Measurements from ENCODE around the gene SMIM32. TPM values are rescaled to one million over a fixed set of nuclear protein-coding genes. Genes with fewer than 3 reads are reported as not detected.

Gene SMIM32
- total RNA-seq, 2 experiments from 2014 or later = not detected

DNA sequence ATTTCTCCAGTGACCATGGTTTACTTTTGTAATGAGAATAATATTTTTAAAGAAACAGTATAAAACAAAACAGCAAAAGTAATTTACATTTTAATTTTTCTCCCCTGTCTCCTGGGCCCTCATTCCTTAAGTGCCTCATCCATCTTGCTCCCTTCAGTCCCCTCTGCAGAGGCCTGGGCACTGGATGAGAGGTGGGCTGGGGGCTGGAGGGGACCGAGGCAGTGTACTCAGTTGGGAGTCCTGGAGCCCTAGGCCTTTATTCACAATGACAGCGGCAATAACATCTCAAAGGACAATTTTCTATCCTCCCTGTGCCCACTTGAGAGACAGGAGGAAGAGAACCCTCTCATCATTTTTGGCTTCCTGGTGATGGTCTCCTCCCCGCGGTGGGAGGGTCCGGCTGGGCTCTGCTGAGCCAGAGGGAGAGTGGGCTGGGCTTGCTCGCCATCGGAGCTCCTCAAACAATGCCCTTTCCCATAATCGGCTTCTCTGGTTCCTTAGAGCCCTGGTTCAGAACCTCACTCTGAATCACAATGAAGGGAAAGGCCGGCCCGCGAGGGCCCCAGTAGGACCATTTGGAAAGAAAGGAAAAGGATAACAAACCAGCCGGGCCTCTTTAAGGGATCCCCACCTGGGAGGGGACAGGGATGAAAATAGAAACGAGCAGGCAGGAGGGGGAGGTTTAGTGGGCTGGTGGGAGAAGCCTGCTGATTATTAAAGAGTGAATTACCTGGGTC, 9.7 kb upstream of the SMIM32 start:
- DNase-seq = peak; percentile 6
- POLR2A ChIA-PET = no interaction called here
- CTCF ChIA-PET = no interaction called here
- Mint-ChIP-seq H3K4me1 (no peaks in the 10 kb centered on the region), H3K27me3 (peaks cover 11% of the 10 kb centered on the region), H3K9me3 (no peaks in the 10 kb centered on the region), H3K36me3 (ENCODE audit: low read depth) (no peaks in the 10 kb centered on the region), H3K27ac (no peak overlapping the region), H3K4me3 (no peak overlapping the region)

GRCh38 chr5:136201870-136202269, 8.9 kb upstream of the SMIM32 start:
- H3K9me3 Mint-ChIP-seq = no peaks in the 10 kb centered on the region
- H3K27me3 Mint-ChIP-seq = peaks cover 11% of the 10 kb centered on the region
- no peak for DNase-seq
- H3K27ac Mint-ChIP-seq = no peak overlapping the region
- no peaks in the 10 kb centered on the region for H3K36me3 Mint-ChIP-seq (ENCODE audit: low read depth)
- H3K4me3 Mint-ChIP-seq = no peak overlapping the region
- no peaks in the 10 kb centered on the region for H3K4me1 Mint-ChIP-seq
- POLR2A ChIA-PET = no interaction called here
- CTCF ChIA-PET = no interaction called here

DNA sequence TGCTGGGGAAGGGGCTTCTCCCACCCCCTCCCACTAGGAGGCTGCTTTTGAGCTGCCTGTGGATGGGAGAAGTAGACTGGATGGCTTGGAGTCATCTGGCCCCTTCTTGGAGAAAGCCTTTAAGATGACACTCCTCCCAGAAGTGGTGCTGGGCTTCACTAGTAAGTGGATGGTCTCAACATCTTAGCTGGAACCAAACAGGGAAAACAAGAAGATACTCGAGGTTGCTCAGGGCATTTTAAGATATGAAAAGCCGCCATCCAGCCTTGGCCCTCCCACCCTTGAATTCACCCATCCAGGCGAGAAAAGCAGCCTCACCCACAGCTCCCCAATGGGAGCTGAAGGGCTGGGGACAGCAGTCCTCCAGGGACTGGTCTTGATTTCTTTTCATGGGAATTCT, 7.8 kb upstream of the SMIM32 start:
- no peaks in the 10 kb centered on the region for H3K4me1 Mint-ChIP-seq
- H3K36me3 Mint-ChIP-seq (ENCODE audit: low read depth) = no peaks in the 10 kb centered on the region
- CTCF ChIA-PET = no interaction called here
- no peak for DNase-seq
- H3K4me3 Mint-ChIP-seq = no peak overlapping the region
- H3K27ac Mint-ChIP-seq = no peak overlapping the region
- H3K9me3 Mint-ChIP-seq = no peaks in the 10 kb centered on the region
- POLR2A ChIA-PET = no interaction called here
- peaks cover 14% of the 10 kb centered on the region for H3K27me3 Mint-ChIP-seq

GRCh38 chr5:136200130-136200529, 7.2 kb upstream of the SMIM32 start:
- no peaks in the 10 kb centered on the region for H3K9me3 Mint-ChIP-seq
- no peaks in the 10 kb centered on the region for H3K4me1 Mint-ChIP-seq
- H3K36me3 Mint-ChIP-seq (ENCODE audit: low read depth) = no peaks in the 10 kb centered on the region
- peaks cover 19% of the 10 kb centered on the region for H3K27me3 Mint-ChIP-seq
- ChIA-PET POLR2A (no interaction called here), CTCF (no interaction called here)
- no peak for DNase-seq
- H3K27ac Mint-ChIP-seq = no peak overlapping the region
- no peak overlapping the region for H3K4me3 Mint-ChIP-seq

DNA sequence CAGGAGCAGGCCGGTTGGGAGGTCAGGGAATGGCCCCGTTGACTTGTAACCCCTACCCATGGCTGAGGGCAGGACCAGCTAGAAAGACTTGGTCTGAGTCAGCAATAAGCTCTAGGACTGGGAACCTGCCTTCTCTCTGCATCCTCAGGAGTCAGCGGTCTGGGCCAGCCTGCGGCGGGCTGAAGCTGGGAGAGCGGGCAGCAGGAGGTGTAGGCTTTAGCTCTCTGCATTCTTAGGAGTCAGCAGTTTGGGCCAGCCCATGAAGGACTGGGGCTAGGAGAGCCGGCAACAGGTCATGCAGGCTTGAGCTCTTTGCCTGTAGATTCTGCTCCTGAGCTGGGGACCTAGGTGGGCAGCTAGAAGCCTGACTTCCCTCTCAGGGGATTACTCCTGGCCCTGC, 6.4 kb upstream of the SMIM32 start:
- CTCF ChIA-PET = no interaction called here
- POLR2A ChIA-PET = no interaction called here
- no peak for DNase-seq
- H3K4me1 Mint-ChIP-seq = no peaks in the 10 kb centered on the region
- H3K4me3 Mint-ChIP-seq = no peak overlapping the region
- H3K36me3 Mint-ChIP-seq (ENCODE audit: low read depth) = no peaks in the 10 kb centered on the region
- no peak overlapping the region for H3K27ac Mint-ChIP-seq
- peaks cover 26% of the 10 kb centered on the region for H3K27me3 Mint-ChIP-seq
- no peaks in the 10 kb centered on the region for H3K9me3 Mint-ChIP-seq

GRCh38 chr5:136198453-136198852, 5.5 kb upstream of the SMIM32 start:
- no peak overlapping the region for H3K4me3 Mint-ChIP-seq
- ChIA-PET CTCF (interaction anchor here (0.9 kb wide), 1 partner anchor 13 kb away, joined by 3 read pairs; no protein-coding TSS in a partner anchor), POLR2A (no interaction called here)
- no peak for DNase-seq
- H3K36me3 Mint-ChIP-seq (ENCODE audit: low read depth) = no peaks in the 10 kb centered on the region
- H3K27me3 Mint-ChIP-seq = peaks cover 34% of the 10 kb centered on the region
- H3K27ac Mint-ChIP-seq = no peak overlapping the region
- H3K9me3 Mint-ChIP-seq = no peaks in the 10 kb centered on the region
- no peaks in the 10 kb centered on the region for H3K4me1 Mint-ChIP-seq

DNA sequence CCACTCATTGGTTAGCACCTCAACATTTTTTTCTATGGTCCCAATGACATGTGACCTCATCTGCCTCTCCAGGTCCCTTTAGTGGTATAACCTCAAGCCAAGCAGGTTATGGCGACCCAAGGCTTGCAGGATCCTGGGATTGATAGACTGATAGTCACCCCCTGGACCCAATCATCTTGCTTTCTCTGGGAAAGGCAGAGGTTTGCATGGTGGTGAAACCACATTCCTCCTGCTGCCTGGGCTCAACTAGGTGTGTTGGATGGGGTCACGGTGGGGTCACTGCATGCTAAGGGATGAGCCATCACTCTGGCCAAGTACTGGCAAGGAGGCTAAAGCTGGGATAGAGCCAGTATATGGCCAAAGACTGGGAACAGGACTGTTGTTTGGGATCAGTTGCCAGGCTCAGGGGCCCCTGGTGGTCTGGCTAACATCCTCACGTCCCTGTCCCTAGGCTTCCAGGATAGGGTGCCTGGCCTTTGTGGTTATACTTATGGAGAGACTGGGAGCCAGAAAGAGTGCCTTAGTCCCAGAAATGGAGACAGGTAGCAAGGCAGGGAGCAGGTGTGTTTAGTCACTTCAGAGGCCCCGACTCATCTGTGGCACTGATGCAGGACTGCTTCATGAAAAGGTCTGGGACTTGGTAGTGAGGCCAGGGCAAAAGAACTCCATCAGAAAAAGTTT, 4.6 kb upstream of the SMIM32 start:
- Mint-ChIP-seq H3K9me3 (no peaks in the 10 kb centered on the region), H3K27ac (no peak overlapping the region), H3K36me3 (ENCODE audit: low read depth) (no peaks in the 10 kb centered on the region), H3K4me1 (no peaks in the 10 kb centered on the region), H3K4me3 (no peak overlapping the region), H3K27me3 (peaks cover 38% of the 10 kb centered on the region)
- DNase-seq = no peak
- CTCF ChIA-PET = no interaction called here
- POLR2A ChIA-PET = no interaction called here

DNA sequence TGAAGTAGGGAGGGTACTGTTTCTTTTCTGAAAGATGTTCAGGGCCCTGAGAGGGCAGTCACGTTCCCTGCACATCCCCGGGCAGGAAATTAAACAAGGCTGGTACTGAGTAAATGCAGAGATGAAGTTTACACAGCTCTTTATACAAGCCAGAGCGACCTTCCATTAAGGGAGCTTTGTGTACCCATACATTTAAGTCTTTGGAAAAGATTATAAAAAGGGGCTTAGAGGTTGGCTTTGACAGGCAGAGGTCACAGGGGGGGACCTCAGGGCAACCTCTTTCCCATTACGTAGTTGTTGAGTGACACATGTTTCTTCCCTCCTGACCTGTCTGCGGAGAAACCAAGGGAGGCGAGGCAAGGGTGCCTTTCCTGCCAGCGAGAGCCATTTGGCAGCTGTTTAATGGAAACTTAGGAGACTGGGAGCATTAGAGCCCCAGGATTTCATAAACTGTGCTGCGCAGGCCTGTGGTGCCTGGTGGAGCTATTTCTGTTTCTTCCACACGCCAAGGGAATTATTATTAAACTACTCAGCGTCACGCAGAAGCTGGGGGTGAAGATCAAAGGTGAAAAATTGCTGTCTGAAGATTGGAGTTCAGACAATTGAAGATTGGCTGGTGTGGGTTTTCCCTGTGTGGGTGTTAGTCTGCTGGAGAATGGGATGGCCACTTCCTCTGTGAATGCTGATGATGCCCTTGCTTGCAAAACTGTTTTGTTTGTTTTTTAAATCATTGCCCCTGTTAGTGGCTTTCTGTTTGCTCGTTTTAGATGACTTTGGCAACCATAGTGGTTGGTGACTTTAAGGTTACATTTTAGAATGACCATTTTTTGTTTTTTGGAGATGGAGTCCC, 3.2 kb upstream of the SMIM32 start:
- ChIA-PET CTCF (interaction anchor here (0.7 kb wide), 1 partner anchor 307 kb away, joined by 3 read pairs; no protein-coding TSS in a partner anchor), POLR2A (interaction anchor here (1.1 kb wide), 1 partner anchor 17 kb away, joined by 3 read pairs; no protein-coding TSS in a partner anchor)
- no peak overlapping the region for H3K4me3 Mint-ChIP-seq
- H3K36me3 Mint-ChIP-seq (ENCODE audit: low read depth) = no peaks in the 10 kb centered on the region
- DNase-seq = no peak
- peaks cover 41% of the 10 kb centered on the region for H3K27me3 Mint-ChIP-seq
- no peaks in the 10 kb centered on the region for H3K9me3 Mint-ChIP-seq
- no peak overlapping the region for H3K27ac Mint-ChIP-seq
- H3K4me1 Mint-ChIP-seq = no peaks in the 10 kb centered on the region

GRCh38 chr5:136194576-136194975, 1.6 kb upstream of the SMIM32 start:
- Mint-ChIP-seq H3K27ac (no peak overlapping the region), H3K27me3 (peaks cover 50% of the 10 kb centered on the region), H3K4me1 (no peaks in the 10 kb centered on the region), H3K4me3 (no peak overlapping the region), H3K36me3 (ENCODE audit: low read depth) (no peaks in the 10 kb centered on the region), H3K9me3 (no peaks in the 10 kb centered on the region)
- ChIA-PET POLR2A (no interaction called here), CTCF (interaction anchor here (1.2 kb wide), 1 partner anchor 305 kb away, joined by 3 read pairs; no protein-coding TSS in a partner anchor)
- no peak for DNase-seq

GRCh38 chr5:136193322-136193935, 467 bp upstream of the SMIM32 start:
- Mint-ChIP-seq H3K4me3 (no peak overlapping the region), H3K9me3 (no peaks in the 10 kb centered on the region), H3K27ac (no peak overlapping the region), H3K4me1 (no peaks in the 10 kb centered on the region), H3K36me3 (ENCODE audit: low read depth) (no peaks in the 10 kb centered on the region), H3K27me3 (peaks cover 50% of the 10 kb centered on the region)
- ChIA-PET POLR2A (no interaction called here), CTCF (interaction anchor here (0.6 kb wide), 1 partner anchor 10 kb away, joined by 3 read pairs; no protein-coding TSS in a partner anchor)
- peak; percentile 11 for DNase-seq

DNA sequence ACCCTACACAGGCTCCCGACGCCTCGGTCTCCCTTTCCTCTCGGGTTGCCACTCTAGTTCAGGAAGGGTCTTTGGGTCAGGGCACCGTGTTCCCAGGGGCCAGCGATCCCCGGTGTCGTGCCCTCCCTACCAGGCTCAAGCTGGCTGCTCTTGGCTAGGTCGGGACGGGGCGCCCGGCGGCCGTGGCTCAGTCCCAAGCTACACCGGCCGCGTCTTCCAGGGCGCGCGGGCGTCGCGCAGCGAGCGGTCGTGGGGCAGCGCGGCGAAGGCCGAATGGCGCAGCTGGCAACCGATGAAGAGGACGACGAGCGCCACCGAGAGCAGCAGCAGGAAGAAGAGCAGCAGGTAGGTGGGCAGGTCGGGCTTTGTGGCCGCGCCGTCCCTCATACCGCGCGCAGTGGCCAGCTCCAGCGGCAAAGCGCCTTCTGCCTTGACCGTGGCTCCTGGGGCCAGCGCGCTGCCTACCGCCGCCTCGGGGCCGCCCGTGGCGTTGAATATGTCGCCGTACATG, 892 bp downstream of the SMIM32 start:
- Mint-ChIP-seq H3K27me3 (peaks cover 50% of the 10 kb centered on the region), H3K27ac (no peak overlapping the region), H3K36me3 (ENCODE audit: low read depth) (no peaks in the 10 kb centered on the region), H3K4me1 (no peaks in the 10 kb centered on the region), H3K4me3 (no peak overlapping the region), H3K9me3 (no peaks in the 10 kb centered on the region)
- POLR2A ChIA-PET = no interaction called here
- DNase-seq = no peak
- CTCF ChIA-PET = no interaction called here

DNA sequence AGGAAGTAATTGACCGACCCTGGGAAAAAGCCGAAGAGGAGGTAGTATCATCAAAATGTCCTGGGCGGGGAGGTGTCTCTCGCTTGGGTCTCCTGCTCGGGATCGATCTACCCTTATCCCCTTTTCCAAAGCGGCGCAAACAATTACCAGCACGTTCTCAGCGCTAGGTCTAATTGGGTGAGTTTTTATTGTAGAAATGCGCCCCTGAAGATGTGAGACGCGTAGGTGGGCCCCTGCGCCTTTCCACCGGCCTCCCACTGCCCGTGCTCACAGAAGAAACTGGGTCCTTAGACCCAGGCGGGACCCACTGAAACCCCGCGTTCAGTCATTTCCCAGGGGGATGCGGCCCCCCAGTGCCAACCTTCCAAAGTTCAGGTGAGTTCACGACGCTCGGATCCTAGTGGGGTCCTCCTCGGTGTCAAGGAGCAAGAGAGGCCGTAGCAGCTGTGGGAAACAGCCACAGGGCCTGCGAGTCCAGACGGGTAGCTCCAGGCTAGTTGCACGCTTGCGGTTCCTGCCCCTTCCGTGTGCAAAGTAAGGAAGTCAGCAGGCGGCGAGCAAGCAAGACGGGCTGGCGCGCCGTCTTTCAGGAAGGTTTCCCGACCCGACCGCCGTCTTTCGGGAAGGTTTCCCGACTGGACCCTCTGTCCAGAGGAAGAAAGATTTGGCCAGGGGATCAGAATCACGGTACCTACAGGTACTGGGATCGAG, 1.5 kb downstream of the SMIM32 start:
- Mint-ChIP-seq H3K36me3 (ENCODE audit: low read depth) (no peaks in the 10 kb centered on the region), H3K27me3 (peaks cover 50% of the 10 kb centered on the region), H3K9me3 (no peaks in the 10 kb centered on the region), H3K4me3 (no peak overlapping the region), H3K4me1 (no peaks in the 10 kb centered on the region), H3K27ac (no peak overlapping the region)
- POLR2A ChIA-PET = no interaction called here
- CTCF ChIA-PET = no interaction called here
- DNase-seq = no peak

Measured in activated CD4-positive, alpha-beta memory T cell treated with anti-CD3 and anti-CD28 coated beads, Interleukin-2, amount 10 ng/mL, durations not matched to agents 7 days and 5 days (primary cell).